ENCODE data around the gene SPOCK1. TPM values are rescaled to one million over a fixed set of nuclear protein-coding genes. Genes with fewer than 3 reads are reported as not detected.
"Not testable (repeated sequence)": the region's sequence is repeated elsewhere in the genome, so short reads cannot be mapped to it uniquely, and the experiment has no call there.

The SPOCK1 gene
- total RNA-seq, 1 donor from 2014 or later, result 28.6 TPM

DNA sequence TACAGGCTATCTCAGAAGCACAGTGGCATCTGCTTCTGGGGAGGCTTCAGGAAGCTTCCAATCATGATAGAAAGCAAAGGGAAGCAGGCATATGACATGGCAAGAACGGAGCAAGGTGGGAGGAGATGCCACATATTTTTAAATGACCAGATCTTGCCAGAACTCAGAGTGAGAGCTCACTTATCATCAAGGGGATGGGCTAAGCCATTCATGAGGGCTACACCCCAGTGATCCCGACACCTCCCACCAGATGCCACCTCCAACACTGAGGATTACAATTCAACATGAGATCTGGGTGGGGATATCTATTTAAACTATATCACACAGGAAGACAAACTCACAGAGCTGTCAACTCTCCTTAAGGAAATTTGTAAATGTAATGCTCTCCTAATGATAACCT, 258.8 kb downstream of the SPOCK1 start:
- no peak for DNase-seq
- TF ChIP-seq, protein P1, sequence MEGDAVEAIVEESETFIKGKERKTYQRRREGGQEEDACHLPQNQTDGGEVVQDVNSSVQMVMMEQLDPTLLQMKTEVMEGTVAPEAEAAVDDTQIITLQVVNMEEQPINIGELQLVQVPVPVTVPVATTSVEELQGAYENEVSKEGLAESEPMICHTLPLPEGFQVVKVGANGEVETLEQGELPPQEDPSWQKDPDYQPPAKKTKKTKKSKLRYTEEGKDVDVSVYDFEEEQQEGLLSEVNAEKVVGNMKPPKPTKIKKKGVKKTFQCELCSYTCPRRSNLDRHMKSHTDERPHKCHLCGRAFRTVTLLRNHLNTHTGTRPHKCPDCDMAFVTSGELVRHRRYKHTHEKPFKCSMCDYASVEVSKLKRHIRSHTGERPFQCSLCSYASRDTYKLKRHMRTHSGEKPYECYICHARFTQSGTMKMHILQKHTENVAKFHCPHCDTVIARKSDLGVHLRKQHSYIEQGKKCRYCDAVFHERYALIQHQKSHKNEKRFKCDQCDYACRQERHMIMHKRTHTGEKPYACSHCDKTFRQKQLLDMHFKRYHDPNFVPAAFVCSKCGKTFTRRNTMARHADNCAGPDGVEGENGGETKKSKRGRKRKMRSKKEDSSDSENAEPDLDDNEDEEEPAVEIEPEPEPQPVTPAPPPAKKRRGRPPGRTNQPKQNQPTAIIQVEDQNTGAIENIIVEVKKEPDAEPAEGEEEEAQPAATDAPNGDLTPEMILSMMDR (IDR thresholded peaks at IDR 0.05; ENCODE audit: borderline replicate concordance), result no peak
- Histone ChIP-seq H3K36me3 (no peaks in the 10 kb centered on the region), H3K27me3 (ENCODE audit: low read depth) (peaks cover 11% of the 10 kb centered on the region), H3K4me1 (no peaks in the 10 kb centered on the region), H3K4me3 (no peak overlapping the region), H3K27ac (replicated peaks) (no peak overlapping the region), H3K9me3 (replicated peaks) (peaks cover 13% of the 10 kb centered on the region)
- intact Hi-C loops (cut with micrococcal nuclease), result no loop called here

DNA sequence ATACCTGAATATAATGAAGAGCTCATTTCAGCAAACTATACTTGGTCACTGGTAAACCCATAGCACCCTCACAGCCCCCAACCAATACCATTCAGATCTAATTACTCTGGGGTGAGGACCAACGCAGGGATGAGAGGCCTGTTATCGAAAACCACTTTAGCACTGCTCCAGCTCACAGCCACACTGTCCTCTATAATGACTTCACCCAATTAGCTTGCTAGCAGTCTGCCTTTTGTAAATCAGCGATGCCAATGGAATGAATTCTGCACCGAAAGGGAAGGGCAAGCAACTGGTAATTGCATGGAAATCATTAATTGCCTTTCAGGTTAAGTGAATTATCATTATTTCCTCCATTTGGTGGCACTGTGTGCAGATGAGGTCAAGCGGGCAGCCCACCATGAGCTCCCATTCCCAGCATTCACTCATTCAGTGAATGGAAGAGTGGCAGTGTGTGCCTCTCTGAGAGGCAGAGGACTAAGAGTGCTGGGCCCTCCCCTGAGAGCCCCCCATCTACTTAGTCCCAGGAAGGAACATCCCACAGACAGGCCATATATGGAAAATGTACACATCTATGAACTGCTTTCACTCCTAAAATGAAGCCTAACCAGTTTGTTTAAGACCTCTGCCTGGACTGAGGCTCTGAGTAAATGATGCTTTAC, 262.1 kb downstream of the SPOCK1 start:
- DNase-seq, result no peak
- no peak overlapping the region for H3K27ac ChIP-seq (replicated peaks)
- intact Hi-C loops (cut with micrococcal nuclease), result no loop called here
- no peaks in the 10 kb centered on the region for H3K36me3 ChIP-seq
- H3K4me3 ChIP-seq, result no peak overlapping the region
- no peaks in the 10 kb centered on the region for H3K4me1 ChIP-seq
- H3K27me3 ChIP-seq (ENCODE audit: low read depth), result peaks cover 16% of the 10 kb centered on the region
- TF ChIP-seq, protein P1 (IDR thresholded peaks at IDR 0.05; ENCODE audit: borderline replicate concordance), result no peak
- peaks cover 13% of the 10 kb centered on the region for H3K9me3 ChIP-seq (replicated peaks)

DNA sequence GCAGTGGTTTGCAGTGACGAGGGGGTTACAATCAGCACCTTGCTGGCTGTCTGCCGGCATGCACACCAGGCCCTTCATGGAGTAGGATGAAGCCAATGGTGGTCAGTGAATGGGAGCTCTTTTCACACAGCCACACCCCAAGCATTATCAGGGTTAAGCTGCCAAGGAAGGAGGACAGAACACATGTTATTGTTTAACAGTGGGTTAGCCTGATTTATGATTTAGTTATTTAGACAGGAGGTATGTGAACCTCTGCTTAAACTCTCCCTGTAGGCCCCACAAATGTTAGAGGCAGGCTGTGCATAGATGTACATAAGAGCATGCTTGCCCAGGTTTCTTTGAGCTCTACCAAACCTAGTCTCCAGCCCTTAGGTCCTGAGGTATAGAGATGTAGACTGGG, 262.9 kb downstream of the SPOCK1 start:
- no peaks in the 10 kb centered on the region for H3K36me3 ChIP-seq
- DNase-seq, result no peak
- no peak overlapping the region for H3K4me3 ChIP-seq
- peaks cover 13% of the 10 kb centered on the region for H3K9me3 ChIP-seq (replicated peaks)
- TF ChIP-seq, protein P1 (IDR thresholded peaks at IDR 0.05; ENCODE audit: borderline replicate concordance), result no peak
- H3K27me3 ChIP-seq (ENCODE audit: low read depth), result peaks cover 16% of the 10 kb centered on the region
- H3K27ac ChIP-seq (replicated peaks), result no peak overlapping the region
- H3K4me1 ChIP-seq, result no peaks in the 10 kb centered on the region
- intact Hi-C loops (cut with micrococcal nuclease), result no loop called here

- H3K27ac ChIP-seq (replicated peaks), result no peak overlapping the region
These were observed 263.9 kb downstream of the SPOCK1 start for GRCh38 chr5:137234973-137235943.

GRCh38 chr5:137233726-137234125, 265.4 kb downstream of the SPOCK1 start:
- Histone ChIP-seq H3K4me1 (no peaks in the 10 kb centered on the region), H3K4me3 (no peak overlapping the region), H3K36me3 (no peaks in the 10 kb centered on the region), H3K27ac (replicated peaks) (no peak overlapping the region), H3K9me3 (replicated peaks) (no peaks in the 10 kb centered on the region), H3K27me3 (ENCODE audit: low read depth) (peaks cover 13% of the 10 kb centered on the region)
- TF ChIP-seq, protein P1 (IDR thresholded peaks at IDR 0.05; ENCODE audit: borderline replicate concordance), result no peak
- intact Hi-C loops (cut with micrococcal nuclease), result no loop called here
- DNase-seq, result no peak

More at GRCh38 chr5:137234973-137235943, 263.9 kb downstream of the SPOCK1 start:
- Histone ChIP-seq H3K9me3 (replicated peaks) (peaks cover 7% of the 10 kb centered on the region), H3K4me1 (no peaks in the 10 kb centered on the region), H3K36me3 (no peaks in the 10 kb centered on the region), H3K4me3 (no peak overlapping the region), H3K27me3 (ENCODE audit: low read depth) (peaks cover 16% of the 10 kb centered on the region)
- no peak for DNase-seq
- intact Hi-C loops (cut with micrococcal nuclease), result no loop called here
- TF ChIP-seq, protein P1 (IDR thresholded peaks at IDR 0.05; ENCODE audit: borderline replicate concordance), result no peak

GRCh38 chr5:137233304-137233703, 265.8 kb downstream of the SPOCK1 start:
- DNase-seq; H3K27ac ChIP-seq (replicated peaks); intact Hi-C loops (cut with micrococcal nuclease); H3K36me3 ChIP-seq; H3K4me1 ChIP-seq; H3K27me3 ChIP-seq (ENCODE audit: low read depth); H3K9me3 ChIP-seq (replicated peaks); H3K4me3 ChIP-seq: not testable (repeated sequence)

Measured in left ventricle myocardium inferior (tissue), 1 donor.